GM12873 (cell line): ENCODE data around the gene PCDHGA2.

Experiments
- CTCF ChIP-seq: IDR thresholded peaks from 2 replicates; pipeline ENCODE4 v1.5.1; 2012; ENCODE audit warnings: low read depth, mild to moderate bottlenecking, moderate library complexity, low read length, control low read depth; ENCODE audit not compliant: insufficient read depth; ENCODE audit errors: missing control alignments

The PCDHGA2 gene

GRCh38 chr5:141382469-141383294, 44.1 kb downstream of the PCDHGA2 start, which contains the start of gene PCDHGA7:
Gene PCDHGA7 (plus strand): TSS chr5:141382742. CDS start chr5:141382900, 158 bp downstream.
- TF ChIP-seq CTCF, result no peak

GRCh38 chr5:141383345-141383744, 44.8 kb downstream of the PCDHGA2 start:
- no peak for TF ChIP-seq CTCF

GRCh38 chr5:141384471-141385267, 46.1 kb downstream of the PCDHGA2 start:
- TF ChIP-seq CTCF, result no peak

- TF ChIP-seq CTCF, result peak; percentile 25
Measured at GRCh38 chr5:141387557-141388311, 49.2 kb downstream of the PCDHGA2 start, which contains the start of gene PCDHGB4. Gene PCDHGB4 (plus strand): TSS chr5:141387698. CDS start chr5:141387885, 187 bp downstream.

- TF ChIP-seq CTCF, result no peak
Measured at GRCh38 chr5:141388661-141389060, 50.1 kb downstream of the PCDHGA2 start.

GRCh38 chr5:141389153-141390042, 50.8 kb downstream of the PCDHGA2 start:
- no peak for TF ChIP-seq CTCF
